Lower leg skin (tissue), 4 donors: ENCODE results near the gene TRPV5. TPM values are rescaled to one million over a fixed set of nuclear protein-coding genes. Genes with fewer than 3 reads are reported as not detected.

Source experiments
- DNase-seq, 2 donors: peaks; one replicate each; pipeline ENCODE4 v3.0.0-alpha.2; 2019; ENCODE audit warnings: low spot score in 2 of 2
- H3K4me3 ChIP-seq: fragments of 200-600 bp; sonication (generic); 2 replicates; pipeline ENCODE4 v1.5.1; 2017; ENCODE audit warnings: mild to moderate bottlenecking, low read depth; ENCODE audit not compliant: poor library complexity, severe bottlenecking
- POLR2A ChIP-seq, 2 donors: fragments of 450-650 bp; IDR thresholded peaks; one replicate each; pipeline ENCODE4 v1.6.1; 2016 to 2017; ENCODE audit warnings: antibody characterized with exemption in 2 of 2, mild to moderate bottlenecking in 1 of 2, moderate library complexity in 1 of 2
- WGBS, 2 donors: methylation state at CpG; one replicate each; pipeline ENCODE4 v1.1.5; 2018; 5-methylcytosine and 5-hydroxymethylcytosine counted together
- intact Hi-C: fragments of 100-400 bp; cut with DNase I; formaldehyde crosslinking; loops from one replicate; pipeline ENCODE4 v1.15.0; 2023; ENCODE audit warnings: low total_unique reads
- total RNA-seq, 4 donors: library from RNA; depleted of rRNA; stranded (reverse); fragments of >200 nt; gene quantifications; one replicate each; pipeline ENCODE4 v1.1.0, GENCODE V29; 2016
- TF ChIP-seq, protein P1 (sequence below), 3 donors: fragments of 450-650 bp; IDR thresholded peaks; one replicate each; pipeline ENCODE4 v1.5.1; 2016; ENCODE audit warnings: antibody characterized with exemption in 3 of 3, mild to moderate bottlenecking in 3 of 3, moderate library complexity in 2 of 3

Gene TRPV5
- total RNA-seq, 4 donors from 2014 or later, result not detected

DNA sequence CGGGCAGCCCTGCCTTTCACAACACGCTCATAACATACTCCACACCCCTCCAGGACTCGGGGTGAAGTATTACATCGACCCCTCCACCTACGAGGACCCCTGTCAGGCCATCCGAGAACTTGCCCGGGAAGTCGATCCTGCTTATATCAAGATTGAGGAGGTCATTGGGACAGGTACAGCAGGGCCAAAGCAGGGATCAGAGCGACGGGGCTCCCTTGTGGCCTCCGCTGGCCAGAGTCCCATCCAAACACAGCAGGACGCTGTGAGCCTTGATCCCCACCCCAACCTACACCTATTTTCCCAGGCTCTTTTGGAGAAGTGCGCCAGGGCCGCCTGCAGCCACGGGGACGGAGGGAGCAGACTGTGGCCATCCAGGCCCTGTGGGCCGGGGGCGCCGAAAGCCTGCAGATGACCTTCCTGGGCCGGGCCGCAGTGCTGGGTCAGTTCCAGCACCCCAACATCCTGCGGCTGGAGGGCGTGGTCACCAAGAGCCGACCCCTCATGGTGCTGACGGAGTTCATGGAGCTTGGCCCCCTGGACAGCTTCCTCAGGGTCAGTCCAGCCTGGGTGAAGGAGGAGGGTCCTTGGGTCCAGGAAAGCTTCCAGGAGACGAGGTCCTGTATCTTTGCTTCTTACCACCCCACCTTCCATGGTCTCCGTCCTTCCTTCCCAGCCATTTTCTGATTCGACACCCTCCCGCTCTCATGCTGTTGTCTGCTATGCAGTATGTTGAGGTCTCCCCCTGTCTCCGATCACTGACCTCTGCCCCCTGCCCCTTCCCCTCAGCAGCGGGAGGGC lies 65.2 kb downstream of the TRPV5 start:
- TF ChIP-seq POLR2A (IDR thresholded peaks at IDR 0.05), result no peak
- TF ChIP-seq, protein P1, sequence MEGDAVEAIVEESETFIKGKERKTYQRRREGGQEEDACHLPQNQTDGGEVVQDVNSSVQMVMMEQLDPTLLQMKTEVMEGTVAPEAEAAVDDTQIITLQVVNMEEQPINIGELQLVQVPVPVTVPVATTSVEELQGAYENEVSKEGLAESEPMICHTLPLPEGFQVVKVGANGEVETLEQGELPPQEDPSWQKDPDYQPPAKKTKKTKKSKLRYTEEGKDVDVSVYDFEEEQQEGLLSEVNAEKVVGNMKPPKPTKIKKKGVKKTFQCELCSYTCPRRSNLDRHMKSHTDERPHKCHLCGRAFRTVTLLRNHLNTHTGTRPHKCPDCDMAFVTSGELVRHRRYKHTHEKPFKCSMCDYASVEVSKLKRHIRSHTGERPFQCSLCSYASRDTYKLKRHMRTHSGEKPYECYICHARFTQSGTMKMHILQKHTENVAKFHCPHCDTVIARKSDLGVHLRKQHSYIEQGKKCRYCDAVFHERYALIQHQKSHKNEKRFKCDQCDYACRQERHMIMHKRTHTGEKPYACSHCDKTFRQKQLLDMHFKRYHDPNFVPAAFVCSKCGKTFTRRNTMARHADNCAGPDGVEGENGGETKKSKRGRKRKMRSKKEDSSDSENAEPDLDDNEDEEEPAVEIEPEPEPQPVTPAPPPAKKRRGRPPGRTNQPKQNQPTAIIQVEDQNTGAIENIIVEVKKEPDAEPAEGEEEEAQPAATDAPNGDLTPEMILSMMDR (IDR thresholded peaks at IDR 0.05), result no peak
- intact Hi-C loops, result no loop called here
- peak in 1 of 2 donors; percentile 76 for DNase-seq
- WGBS, 2 donors, result 89 to 91% methylated on average over 28 to 29 of the region's 31 CpGs
- no peak overlapping the region for H3K4me3 ChIP-seq

DNA sequence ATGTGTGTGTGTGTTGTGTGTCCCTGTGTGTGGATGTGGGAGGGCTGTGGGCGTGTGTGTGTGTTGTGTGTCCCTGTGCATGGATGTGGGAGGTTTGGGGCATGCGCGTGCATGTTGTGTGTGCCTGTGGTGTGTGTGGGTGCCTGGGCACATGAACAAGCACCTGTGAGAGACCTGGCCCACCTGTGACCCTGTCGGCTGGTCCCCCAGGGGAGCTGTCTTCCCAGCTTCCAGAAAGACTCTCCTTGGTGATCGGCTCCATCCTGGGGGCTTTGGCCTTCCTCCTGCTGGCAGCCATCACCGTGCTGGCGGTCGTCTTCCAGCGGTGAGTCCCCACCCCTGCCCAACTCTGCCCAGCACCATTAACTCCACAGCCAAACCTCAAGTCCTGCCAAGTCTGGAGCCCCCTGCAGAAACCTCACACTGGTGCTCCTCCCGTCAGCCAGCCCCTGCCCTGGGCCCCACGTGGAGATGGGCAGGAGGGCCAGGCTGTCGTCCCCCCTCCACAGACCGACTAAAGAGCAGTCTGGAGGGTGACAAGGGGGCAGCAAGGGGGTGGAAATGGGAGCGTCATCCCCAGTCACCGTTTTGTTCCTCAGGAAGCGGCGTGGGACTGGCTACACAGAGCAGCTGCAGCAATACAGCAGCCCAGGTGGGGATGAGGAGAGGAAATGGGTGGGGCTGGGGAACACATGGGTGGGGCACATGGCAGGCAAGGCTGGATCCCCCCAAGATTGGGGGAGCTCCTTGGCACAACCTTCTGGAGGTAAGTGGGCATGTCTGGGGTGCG lies 66.0 kb downstream of the TRPV5 start:
- no peak overlapping the region for H3K4me3 ChIP-seq
- intact Hi-C loops, result no loop called here
- TF ChIP-seq POLR2A (IDR thresholded peaks at IDR 0.05), result no peak
- TF ChIP-seq, protein P1 (IDR thresholded peaks at IDR 0.05), result no peak
- DNase-seq, result peak in 1 of 2 donors; percentile 80
- WGBS, 2 donors, result 74 to 77% methylated on average over 17 of the region's 18 CpGs

DNA sequence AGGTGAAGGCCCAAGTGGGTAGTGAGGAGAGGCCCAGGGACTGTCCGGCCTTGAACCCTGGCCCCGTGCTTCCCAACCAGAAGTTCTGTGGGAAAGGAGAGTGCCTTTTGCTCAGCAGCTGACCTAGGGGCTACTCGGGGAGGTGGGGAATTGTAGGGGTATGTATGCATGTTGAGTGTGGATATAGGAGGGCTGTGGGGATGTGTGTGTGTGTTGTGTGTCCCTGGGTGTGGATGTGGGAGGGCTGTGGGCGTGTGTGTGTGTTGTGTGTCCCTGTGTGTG lies 66.5 kb downstream of the TRPV5 start:
- no peak overlapping the region for H3K4me3 ChIP-seq
- 74 to 82% methylated on average over 4 of the region's 4 CpGs for WGBS, 2 donors
- TF ChIP-seq POLR2A (IDR thresholded peaks at IDR 0.05), result no peak
- TF ChIP-seq, protein P1 (IDR thresholded peaks at IDR 0.05), result no peak
- DNase-seq, result peak in 1 of 2 donors; percentile 66
- intact Hi-C loops, result no loop called here

DNA sequence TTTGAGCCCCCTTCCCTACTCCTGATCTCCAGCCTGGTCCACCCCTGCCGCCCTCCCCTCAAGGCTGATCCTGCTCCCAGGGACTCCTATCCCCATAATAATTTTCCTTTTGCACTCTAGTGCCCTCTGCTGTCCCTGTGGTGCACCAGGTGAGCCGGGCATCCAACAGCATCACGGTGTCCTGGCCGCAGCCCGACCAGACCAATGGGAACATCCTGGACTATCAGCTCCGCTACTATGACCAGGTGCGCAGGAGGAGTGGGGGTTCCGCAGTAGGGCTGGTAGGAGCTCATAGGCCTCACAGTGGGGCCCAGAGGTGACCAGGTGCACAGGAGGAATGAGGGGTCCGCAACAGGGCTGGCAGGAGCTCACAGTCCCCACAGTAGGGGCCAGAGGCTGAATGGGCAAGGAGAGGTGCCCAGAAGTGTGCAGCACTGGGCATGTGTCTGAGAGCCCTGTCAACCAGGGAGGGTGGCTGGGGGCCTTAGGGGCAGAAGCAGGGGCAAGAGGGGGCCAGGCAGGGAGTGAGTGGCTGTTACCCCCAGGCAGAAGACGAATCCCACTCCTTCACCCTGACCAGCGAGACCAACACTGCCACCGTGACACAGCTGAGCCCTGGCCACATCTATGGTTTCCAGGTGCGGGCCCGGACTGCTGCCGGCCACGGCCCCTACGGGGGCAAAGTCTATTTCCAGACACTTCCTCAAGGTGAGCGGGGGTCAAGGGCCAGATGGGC lies 67.0 kb downstream of the TRPV5 start:
- no peak overlapping the region for H3K4me3 ChIP-seq
- TF ChIP-seq, protein P1 (IDR thresholded peaks at IDR 0.05), result no peak
- no peak for TF ChIP-seq POLR2A (IDR thresholded peaks at IDR 0.05)
- no peak for DNase-seq
- 74 to 83% methylated on average over 17 to 18 of the region's 18 CpGs for WGBS, 2 donors
- intact Hi-C loops, result no loop called here

DNA sequence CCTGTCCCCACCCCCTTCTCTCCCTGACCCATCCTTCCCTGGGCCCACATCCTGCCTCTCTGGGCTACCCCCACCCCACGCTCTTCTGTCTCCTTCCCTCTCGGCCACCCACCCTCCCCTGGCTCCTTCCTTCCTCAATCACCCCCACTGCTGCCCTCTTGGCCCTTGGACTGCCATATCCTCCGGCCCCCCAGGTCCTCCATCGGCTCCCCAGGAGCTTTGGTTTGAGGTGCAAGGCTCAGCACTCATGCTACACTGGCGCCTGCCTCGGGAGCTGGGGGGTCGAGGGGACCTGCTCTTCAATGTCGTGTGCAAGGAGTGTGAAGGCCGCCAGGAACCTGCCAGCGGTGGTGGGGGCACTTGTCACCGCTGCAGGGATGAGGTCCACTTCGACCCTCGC lies 67.8 kb downstream of the TRPV5 start:
- H3K4me3 ChIP-seq, result no peak overlapping the region
- WGBS, 2 donors, result 60 to 79% methylated on average over 12 to 13 of the region's 13 CpGs
- no peak for TF ChIP-seq POLR2A (IDR thresholded peaks at IDR 0.05)
- TF ChIP-seq, protein P1 (IDR thresholded peaks at IDR 0.05), result no peak
- intact Hi-C loops, result no loop called here
- no peak for DNase-seq
